ENCODE results near the gene HAT1. TPM values are rescaled to one million over a fixed set of nuclear protein-coding genes. Genes with fewer than 3 reads are reported as not detected.

The HAT1 gene
- total RNA-seq, 1 donor from 2014 or later: 37.9 TPM

DNA sequence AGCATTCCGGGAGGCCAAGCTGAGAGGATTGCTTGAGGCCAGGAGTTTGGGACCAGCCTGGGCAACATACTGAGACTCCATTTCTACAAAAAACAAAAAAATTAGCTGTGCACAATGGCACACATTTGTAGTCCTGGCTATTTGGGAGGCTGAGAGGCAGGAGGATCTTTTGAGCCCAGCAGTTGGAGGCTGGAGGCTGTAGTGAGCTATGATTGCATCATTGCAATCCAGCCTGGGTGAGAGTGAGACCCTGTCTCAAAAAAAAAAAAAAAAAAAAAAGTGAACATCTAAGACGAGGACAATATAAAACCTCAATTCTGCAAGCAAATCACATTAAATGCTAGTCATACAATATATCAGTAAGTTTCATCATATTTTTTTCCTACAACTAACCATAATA is 2.8 kb upstream of the HAT1 start:
- DNase-seq (ENCODE audit: low spot score): no peak
- H3K4me3 Mint-ChIP-seq (ENCODE audit: unreplicated experiment): no peak overlapping the region
- no peaks in the 10 kb centered on the region for H3K36me3 Mint-ChIP-seq (ENCODE audit: low read depth)
- no peaks in the 10 kb centered on the region for H3K9me3 Mint-ChIP-seq (ENCODE audit: low read depth)
- TF ChIP-seq, protein P1, sequence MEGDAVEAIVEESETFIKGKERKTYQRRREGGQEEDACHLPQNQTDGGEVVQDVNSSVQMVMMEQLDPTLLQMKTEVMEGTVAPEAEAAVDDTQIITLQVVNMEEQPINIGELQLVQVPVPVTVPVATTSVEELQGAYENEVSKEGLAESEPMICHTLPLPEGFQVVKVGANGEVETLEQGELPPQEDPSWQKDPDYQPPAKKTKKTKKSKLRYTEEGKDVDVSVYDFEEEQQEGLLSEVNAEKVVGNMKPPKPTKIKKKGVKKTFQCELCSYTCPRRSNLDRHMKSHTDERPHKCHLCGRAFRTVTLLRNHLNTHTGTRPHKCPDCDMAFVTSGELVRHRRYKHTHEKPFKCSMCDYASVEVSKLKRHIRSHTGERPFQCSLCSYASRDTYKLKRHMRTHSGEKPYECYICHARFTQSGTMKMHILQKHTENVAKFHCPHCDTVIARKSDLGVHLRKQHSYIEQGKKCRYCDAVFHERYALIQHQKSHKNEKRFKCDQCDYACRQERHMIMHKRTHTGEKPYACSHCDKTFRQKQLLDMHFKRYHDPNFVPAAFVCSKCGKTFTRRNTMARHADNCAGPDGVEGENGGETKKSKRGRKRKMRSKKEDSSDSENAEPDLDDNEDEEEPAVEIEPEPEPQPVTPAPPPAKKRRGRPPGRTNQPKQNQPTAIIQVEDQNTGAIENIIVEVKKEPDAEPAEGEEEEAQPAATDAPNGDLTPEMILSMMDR (IDR thresholded peaks at IDR 0.05): no peak
- H3K27me3 Mint-ChIP-seq (ENCODE audit: low read depth): no peaks in the 10 kb centered on the region
- no peak overlapping the region for H3K27ac Mint-ChIP-seq (ENCODE audit: unreplicated experiment)
- peaks cover 18% of the 10 kb centered on the region for H3K4me1 Mint-ChIP-seq (ENCODE audit: low read depth)

DNA sequence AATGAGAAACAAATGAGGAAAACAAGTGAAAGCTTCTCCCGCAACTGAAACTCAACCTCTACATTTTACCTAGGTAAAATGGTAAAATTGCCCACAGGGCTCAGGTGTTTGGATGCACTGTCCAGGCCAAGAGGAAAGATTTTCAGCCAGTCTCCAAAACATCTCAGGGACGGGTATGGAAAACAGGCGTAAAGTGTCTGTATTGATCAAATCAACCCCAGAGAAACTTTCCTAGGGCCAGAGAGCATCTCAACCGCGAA is 361 bp upstream of the HAT1 start:
- Mint-ChIP-seq H3K36me3 (ENCODE audit: low read depth) (no peaks in the 10 kb centered on the region), H3K4me1 (ENCODE audit: low read depth) (peaks cover 32% of the 10 kb centered on the region), H3K27me3 (ENCODE audit: low read depth) (no peaks in the 10 kb centered on the region), H3K27ac (ENCODE audit: unreplicated experiment) (peak overlapping the region; percentile 100), H3K4me3 (ENCODE audit: unreplicated experiment) (peak overlapping the region; percentile 99), H3K9me3 (ENCODE audit: low read depth) (no peaks in the 10 kb centered on the region)
- TF ChIP-seq, protein P1 (IDR thresholded peaks at IDR 0.05): no peak
- no peak for DNase-seq (ENCODE audit: low spot score)

DNA sequence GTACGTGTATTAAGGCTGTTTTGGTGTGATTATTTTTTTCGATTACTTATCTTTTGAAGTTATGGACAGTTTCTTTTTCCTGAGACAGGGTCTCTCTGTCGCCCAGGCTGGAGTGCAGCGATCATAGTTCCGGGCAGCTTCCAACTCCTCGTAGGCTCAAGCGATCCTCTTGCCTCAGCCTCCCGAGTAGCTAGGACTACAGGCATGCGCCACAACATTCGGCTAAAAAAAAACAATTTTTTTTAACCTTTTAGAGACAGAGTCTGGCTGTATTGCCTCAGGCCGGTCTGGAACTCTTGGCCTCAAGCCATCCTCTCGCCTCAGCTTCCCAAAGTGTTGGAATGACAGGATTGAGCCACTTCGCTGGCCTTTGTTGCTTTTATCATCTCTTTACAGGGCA is 945 bp downstream of the HAT1 start:
- peak overlapping the region; percentile 99 for H3K4me3 Mint-ChIP-seq (ENCODE audit: unreplicated experiment)
- peak overlapping the region; percentile 100 for H3K27ac Mint-ChIP-seq (ENCODE audit: unreplicated experiment)
- peaks cover 35% of the 10 kb centered on the region for H3K4me1 Mint-ChIP-seq (ENCODE audit: low read depth)
- no peaks in the 10 kb centered on the region for H3K9me3 Mint-ChIP-seq (ENCODE audit: low read depth)
- TF ChIP-seq, protein P1 (IDR thresholded peaks at IDR 0.05): peak; percentile 4
- peaks cover 1% of the 10 kb centered on the region for H3K36me3 Mint-ChIP-seq (ENCODE audit: low read depth)
- no peak for DNase-seq (ENCODE audit: low spot score)
- H3K27me3 Mint-ChIP-seq (ENCODE audit: low read depth): no peaks in the 10 kb centered on the region

GRCh38 chr2:171924170-171924942 is 2.1 kb downstream of the HAT1 start:
- DNase-seq (ENCODE audit: low spot score): no peak
- Mint-ChIP-seq H3K9me3 (ENCODE audit: low read depth) (no peaks in the 10 kb centered on the region), H3K4me3 (ENCODE audit: unreplicated experiment) (peak overlapping the region; percentile 99), H3K4me1 (ENCODE audit: low read depth) (peaks cover 35% of the 10 kb centered on the region), H3K36me3 (ENCODE audit: low read depth) (peaks cover 1% of the 10 kb centered on the region), H3K27ac (ENCODE audit: unreplicated experiment) (peak overlapping the region; percentile 100), H3K27me3 (ENCODE audit: low read depth) (no peaks in the 10 kb centered on the region)
- TF ChIP-seq, protein P1 (IDR thresholded peaks at IDR 0.05): no peak

DNA sequence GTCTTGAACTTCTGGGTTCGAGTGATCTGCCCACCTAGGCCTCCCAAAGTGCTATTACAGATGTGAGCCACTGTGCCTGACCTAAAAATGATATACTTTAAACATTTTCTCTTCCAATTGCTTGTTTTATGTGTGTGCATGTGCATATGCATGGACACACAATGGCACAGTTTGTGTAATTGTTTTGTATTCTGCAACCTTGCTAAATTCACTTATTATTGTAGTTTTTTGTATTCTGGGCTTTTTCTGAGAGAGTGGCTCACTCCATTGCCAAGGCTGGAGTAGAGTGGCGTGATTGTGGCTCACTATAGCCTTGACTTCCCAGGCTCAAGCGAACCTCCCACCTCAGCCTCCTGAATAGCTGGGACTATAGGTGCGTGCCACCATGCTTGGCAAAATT is 8.1 kb downstream of the HAT1 start:
- no peak overlapping the region for H3K4me3 Mint-ChIP-seq (ENCODE audit: unreplicated experiment)
- no peak overlapping the region for H3K27ac Mint-ChIP-seq (ENCODE audit: unreplicated experiment)
- H3K4me1 Mint-ChIP-seq (ENCODE audit: low read depth): peaks cover 17% of the 10 kb centered on the region
- no peaks in the 10 kb centered on the region for H3K27me3 Mint-ChIP-seq (ENCODE audit: low read depth)
- H3K36me3 Mint-ChIP-seq (ENCODE audit: low read depth): peaks cover 10% of the 10 kb centered on the region
- TF ChIP-seq, protein P1 (IDR thresholded peaks at IDR 0.05): no peak
- H3K9me3 Mint-ChIP-seq (ENCODE audit: low read depth): peaks cover 8% of the 10 kb centered on the region
- no peak for DNase-seq (ENCODE audit: low spot score)

All from chondrocyte (in vitro differentiated cells).